Chondrocyte (in vitro differentiated cells): ENCODE results near the gene KLHL4. TPM values are rescaled to one million over a fixed set of nuclear protein-coding genes. Genes with fewer than 3 reads are reported as not detected.

Source experiments
- DNase-seq: peaks from one replicate; pipeline ENCODE4 v3.0.0; 2021; ENCODE audit warnings: mixed read lengths, low spot score
- H3K27ac Mint-ChIP-seq: one replicate; pipeline ENCODE4 v1.8.0; 2021; ENCODE audit warnings: mild to moderate bottlenecking, moderate library complexity, mixed read lengths; ENCODE audit not compliant: unreplicated experiment
- H3K27me3 Mint-ChIP-seq: 2 replicates; pipeline ENCODE4 v1.8.0; 2021; ENCODE audit warnings: low read depth, mixed read lengths
- H3K36me3 Mint-ChIP-seq: 2 replicates; pipeline ENCODE4 v1.8.0; 2021; ENCODE audit warnings: low read depth, mixed read lengths
- H3K4me1 Mint-ChIP-seq: 2 replicates; pipeline ENCODE4 v1.8.0; 2021; ENCODE audit warnings: low read depth, mild to moderate bottlenecking, mixed read lengths
- H3K4me3 Mint-ChIP-seq: one replicate; pipeline ENCODE4 v1.8.0; 2021; ENCODE audit warnings: mild to moderate bottlenecking, moderate library complexity, mixed read lengths; ENCODE audit not compliant: unreplicated experiment
- H3K9me3 Mint-ChIP-seq: 2 replicates; pipeline ENCODE4 v1.8.0; 2021; ENCODE audit warnings: low read depth, mixed read lengths
- total RNA-seq: library from RNA; stranded (reverse); gene quantifications from 3 replicates; pipeline ENCODE4 v1.2.1, GENCODE V29; 2021
- TF ChIP-seq, protein P1 (sequence below): fragments of 200-600 bp; sonication (generic); IDR thresholded peaks from 2 replicates; pipeline ENCODE4 v1.5.0; 2021; ENCODE audit warnings: antibody characterized with exemption, mild to moderate bottlenecking, moderate library complexity

The KLHL4 gene
- total RNA-seq, 1 donor from 2014 or later, result 2.0 TPM

DNA sequence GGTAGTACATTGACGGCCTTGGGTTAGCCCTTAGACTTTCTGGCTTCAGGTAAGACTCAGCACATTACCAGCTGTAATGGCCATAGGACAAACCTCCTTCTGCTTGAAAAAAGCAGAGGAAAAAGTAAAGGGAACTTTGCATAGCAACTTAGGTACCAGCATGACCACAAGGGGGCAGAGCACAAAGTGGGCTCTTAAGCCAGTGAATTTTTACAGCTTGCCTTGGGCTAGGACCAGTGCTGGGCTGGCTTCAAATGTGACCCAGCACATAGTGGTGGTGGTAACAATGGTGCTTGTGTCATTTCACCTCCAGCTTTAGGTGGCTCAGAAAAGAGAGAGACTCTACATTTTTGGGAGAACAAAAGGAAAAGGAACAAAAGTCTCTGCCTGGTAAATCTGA lies 66.1 kb downstream of the KLHL4 start:
- peaks cover 5% of the 10 kb centered on the region for H3K9me3 Mint-ChIP-seq
- TF ChIP-seq, protein P1, sequence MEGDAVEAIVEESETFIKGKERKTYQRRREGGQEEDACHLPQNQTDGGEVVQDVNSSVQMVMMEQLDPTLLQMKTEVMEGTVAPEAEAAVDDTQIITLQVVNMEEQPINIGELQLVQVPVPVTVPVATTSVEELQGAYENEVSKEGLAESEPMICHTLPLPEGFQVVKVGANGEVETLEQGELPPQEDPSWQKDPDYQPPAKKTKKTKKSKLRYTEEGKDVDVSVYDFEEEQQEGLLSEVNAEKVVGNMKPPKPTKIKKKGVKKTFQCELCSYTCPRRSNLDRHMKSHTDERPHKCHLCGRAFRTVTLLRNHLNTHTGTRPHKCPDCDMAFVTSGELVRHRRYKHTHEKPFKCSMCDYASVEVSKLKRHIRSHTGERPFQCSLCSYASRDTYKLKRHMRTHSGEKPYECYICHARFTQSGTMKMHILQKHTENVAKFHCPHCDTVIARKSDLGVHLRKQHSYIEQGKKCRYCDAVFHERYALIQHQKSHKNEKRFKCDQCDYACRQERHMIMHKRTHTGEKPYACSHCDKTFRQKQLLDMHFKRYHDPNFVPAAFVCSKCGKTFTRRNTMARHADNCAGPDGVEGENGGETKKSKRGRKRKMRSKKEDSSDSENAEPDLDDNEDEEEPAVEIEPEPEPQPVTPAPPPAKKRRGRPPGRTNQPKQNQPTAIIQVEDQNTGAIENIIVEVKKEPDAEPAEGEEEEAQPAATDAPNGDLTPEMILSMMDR, result peak; percentile 61
- H3K36me3 Mint-ChIP-seq, result no peaks in the 10 kb centered on the region
- DNase-seq, result no peak
- no peak overlapping the region for H3K27ac Mint-ChIP-seq
- no peak overlapping the region for H3K4me3 Mint-ChIP-seq
- H3K27me3 Mint-ChIP-seq, result peaks cover 7% of the 10 kb centered on the region
- no peaks in the 10 kb centered on the region for H3K4me1 Mint-ChIP-seq

DNA sequence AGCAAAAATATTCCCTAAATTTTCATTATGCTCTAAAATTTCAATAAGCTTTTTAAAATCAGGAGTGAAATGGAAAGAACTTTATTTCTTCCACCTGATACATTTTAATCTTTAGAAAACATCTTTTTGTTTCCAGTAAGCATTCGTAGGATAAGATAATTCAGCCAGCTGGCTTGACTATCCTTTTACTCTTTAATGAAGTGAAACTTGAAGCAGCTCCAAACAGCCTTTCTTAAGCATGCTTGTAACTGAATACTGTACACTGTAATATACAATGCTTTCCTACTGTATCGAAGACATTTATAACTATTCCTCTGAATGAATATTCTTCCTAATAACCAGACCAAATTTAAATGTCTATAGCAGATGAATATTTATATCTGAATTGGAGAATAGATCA lies 98.8 kb downstream of the KLHL4 start:
- no peaks in the 10 kb centered on the region for H3K4me1 Mint-ChIP-seq
- no peak overlapping the region for H3K27ac Mint-ChIP-seq
- H3K9me3 Mint-ChIP-seq, result no peaks in the 10 kb centered on the region
- no peaks in the 10 kb centered on the region for H3K36me3 Mint-ChIP-seq
- H3K27me3 Mint-ChIP-seq, result no peaks in the 10 kb centered on the region
- TF ChIP-seq, protein P1, result no peak
- DNase-seq, result no peak
- H3K4me3 Mint-ChIP-seq, result no peak overlapping the region

DNA sequence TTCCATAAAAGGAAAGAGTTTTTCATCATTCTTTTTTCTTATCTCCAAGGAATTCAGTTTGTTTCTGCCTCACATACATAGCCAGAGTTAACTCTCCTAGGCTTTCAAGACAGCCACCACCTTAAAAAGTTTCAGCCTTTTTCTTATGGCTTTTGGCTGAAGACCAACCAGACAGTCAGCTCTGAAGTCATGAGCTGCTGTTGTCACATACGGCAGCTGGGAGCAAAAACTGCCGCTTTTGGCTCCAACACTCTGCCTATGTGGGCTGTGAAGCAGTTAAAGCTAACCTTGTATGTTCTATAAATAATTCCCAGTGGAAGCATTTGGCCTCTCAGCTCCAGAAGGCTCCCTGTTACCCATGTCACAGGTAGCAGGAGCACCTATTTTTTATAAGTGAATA lies 104.1 kb downstream of the KLHL4 start:
- H3K4me3 Mint-ChIP-seq, result no peak overlapping the region
- no peaks in the 10 kb centered on the region for H3K27me3 Mint-ChIP-seq
- no peaks in the 10 kb centered on the region for H3K9me3 Mint-ChIP-seq
- H3K27ac Mint-ChIP-seq, result peak overlapping the region; percentile 17
- TF ChIP-seq, protein P1, result no peak
- H3K4me1 Mint-ChIP-seq, result no peaks in the 10 kb centered on the region
- DNase-seq, result no peak
- no peaks in the 10 kb centered on the region for H3K36me3 Mint-ChIP-seq

DNA sequence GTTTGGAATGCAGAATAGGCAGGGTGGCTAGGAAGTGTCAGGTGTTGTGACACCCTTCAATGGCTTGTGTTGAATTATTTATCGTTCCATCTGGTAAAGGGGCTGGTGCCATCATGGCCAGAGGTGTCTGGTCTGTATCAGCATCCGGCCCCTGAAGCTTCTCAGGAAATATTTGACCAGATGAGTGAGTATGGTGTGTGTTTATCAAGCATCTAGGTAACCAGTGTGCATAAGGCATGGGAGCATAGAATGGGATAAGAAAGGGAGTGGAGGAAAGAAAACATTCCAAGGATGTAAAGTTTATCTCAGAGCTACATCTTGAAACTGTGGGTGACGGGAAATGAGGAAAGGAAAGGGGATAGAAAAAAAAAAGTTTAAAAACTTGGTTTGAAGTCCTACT lies 109.4 kb downstream of the KLHL4 start:
- H3K4me1 Mint-ChIP-seq, result no peaks in the 10 kb centered on the region
- TF ChIP-seq, protein P1, result no peak
- no peaks in the 10 kb centered on the region for H3K9me3 Mint-ChIP-seq
- no peak overlapping the region for H3K27ac Mint-ChIP-seq
- no peaks in the 10 kb centered on the region for H3K36me3 Mint-ChIP-seq
- peaks cover 2% of the 10 kb centered on the region for H3K27me3 Mint-ChIP-seq
- DNase-seq, result no peak
- H3K4me3 Mint-ChIP-seq, result no peak overlapping the region

DNA sequence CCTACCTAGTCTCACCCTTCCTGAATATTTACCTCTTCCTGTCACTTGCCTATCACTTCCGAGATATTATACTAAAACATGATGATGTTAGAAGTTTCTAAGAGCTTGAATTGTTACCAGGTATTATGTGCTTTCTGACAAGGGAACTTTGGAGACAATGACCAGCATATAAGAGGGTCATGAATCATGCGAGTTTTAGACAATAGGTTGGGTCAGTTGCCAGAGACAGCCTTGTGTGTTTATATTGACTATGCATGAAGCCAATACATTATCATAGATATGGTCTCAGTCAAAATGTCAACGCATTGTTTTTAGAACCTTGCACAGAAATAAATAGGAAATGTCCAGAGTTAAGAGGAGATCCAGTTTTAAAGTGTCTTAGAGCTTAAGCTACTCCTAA lies 116.8 kb downstream of the KLHL4 start:
- Mint-ChIP-seq H3K27me3 (no peaks in the 10 kb centered on the region), H3K4me3 (no peak overlapping the region), H3K36me3 (no peaks in the 10 kb centered on the region), H3K4me1 (no peaks in the 10 kb centered on the region), H3K27ac (no peak overlapping the region), H3K9me3 (peaks cover 13% of the 10 kb centered on the region)
- no peak for DNase-seq
- TF ChIP-seq, protein P1, result no peak
